ENCODE results near the gene FOCAD. TPM values are rescaled to one million over a fixed set of nuclear protein-coding genes. Genes with fewer than 3 reads are reported as not detected.

Gene FOCAD
- total RNA-seq, 6 experiments from 2014 or later = 6.4 to 18.3 (median 7.8) TPM

- no peak for DNase-seq
- Histone ChIP-seq H3K9me3 (no peaks in the 10 kb centered on the region), H3K4me1 (no peaks in the 10 kb centered on the region), H3K4me3 (no peak overlapping the region), H3K36me3 (no peaks in the 10 kb centered on the region), H3K27me3 (no peaks in the 10 kb centered on the region), H3K27ac (no peak overlapping the region)
- TF ChIP-seq POLR2A (IDR thresholded peaks at IDR 0.05) (no peak), CTCF (IDR thresholded peaks at IDR 0.05) (no peak)
- intact Hi-C loops (cut with DNase I) = no loop called here
- ATAC-seq = no peak
- 100% methylated on average over 1 of the region's 1 CpG for WGBS (ENCODE audit: insufficient coverage, low coverage, low lambda C conversion rate, missing lambda C conversion rate)
Observed at GRCh38 chr9:20925256-20926045, 241.4 kb downstream of the FOCAD start.

- WGBS (ENCODE audit: insufficient coverage, low coverage, low lambda C conversion rate, missing lambda C conversion rate) = 78% methylated on average over 5 of the region's 5 CpGs
- intact Hi-C loops (cut with DNase I) = no loop called here
- Histone ChIP-seq H3K36me3 (no peaks in the 10 kb centered on the region), H3K9me3 (no peaks in the 10 kb centered on the region), H3K4me1 (no peaks in the 10 kb centered on the region), H3K27me3 (no peaks in the 10 kb centered on the region), H3K4me3 (no peak overlapping the region), H3K27ac (no peak overlapping the region)
- DNase-seq (no peak), ATAC-seq (no peak)
- TF ChIP-seq POLR2A (IDR thresholded peaks at IDR 0.05) (no peak), CTCF (IDR thresholded peaks at IDR 0.05) (no peak)
Observed at GRCh38 chr9:20929276-20929675, 245.2 kb downstream of the FOCAD start.

- WGBS (ENCODE audit: insufficient coverage, low coverage, low lambda C conversion rate, missing lambda C conversion rate) = 100% methylated on average over 1 of the region's 1 CpG
- Histone ChIP-seq H3K27ac (no peak overlapping the region), H3K4me3 (no peak overlapping the region), H3K27me3 (no peaks in the 10 kb centered on the region), H3K9me3 (no peaks in the 10 kb centered on the region), H3K4me1 (no peaks in the 10 kb centered on the region), H3K36me3 (no peaks in the 10 kb centered on the region)
- TF ChIP-seq CTCF (IDR thresholded peaks at IDR 0.05) = no peak
- TF ChIP-seq POLR2A (IDR thresholded peaks at IDR 0.05) = no peak
- ATAC-seq = no peak
- intact Hi-C loops (cut with DNase I) = no loop called here
- no peak for DNase-seq
Observed at GRCh38 chr9:20930836-20931235, 246.8 kb downstream of the FOCAD start.

- Histone ChIP-seq H3K9me3 (no peaks in the 10 kb centered on the region), H3K27me3 (no peaks in the 10 kb centered on the region), H3K4me3 (no peak overlapping the region), H3K4me1 (no peaks in the 10 kb centered on the region), H3K27ac (no peak overlapping the region), H3K36me3 (no peaks in the 10 kb centered on the region)
- 56% methylated on average over 3 of the region's 3 CpGs for WGBS (ENCODE audit: insufficient coverage, low coverage, low lambda C conversion rate, missing lambda C conversion rate)
- DNase-seq (no peak), ATAC-seq (no peak)
- TF ChIP-seq POLR2A (IDR thresholded peaks at IDR 0.05) (no peak), CTCF (IDR thresholded peaks at IDR 0.05) (no peak)
- intact Hi-C loops (cut with DNase I) = loop anchor here in 1 of 2 donors (5.0 to 10.0 kb wide), 3 partner anchors 316 to 1016 kb away; partner anchors contain the start of gene MLLT3
Observed at GRCh38 chr9:20940447-20941173, 256.6 kb downstream of the FOCAD start.
